ENCODE data around the gene UIMC1.

GRCh38 chr5:176882567-176882903 lies 124.0 kb downstream of the UIMC1 start:
- TF ChIP-seq CTCF (conservative IDR thresholded peaks at IDR 0.05; ENCODE audit: low read depth, low read length) (no peak), EZH2 (IDR thresholded peaks at IDR 0.05; ENCODE audit: low read length, unreplicated experiment) (no peak), EZH2phosphoT487 (IDR thresholded peaks at IDR 0.05; ENCODE audit: borderline replicate concordance, low read length) (no peak)

All from PC-3 (cell line).